MM.1S (cell line): ENCODE data around the gene ARHGAP8.

Experiments used
- EZH2 ChIP-seq: fragments of 300-600 bp; sonication (generic); optimal IDR thresholded peaks from 2 replicates; pipeline ENCODE3; 2017; ENCODE audit warnings: low read depth, mild to moderate bottlenecking, antibody characterized with exemption, low read length, mixed read lengths
- TF ChIP-seq, protein P1 (sequence below): fragments of 300-600 bp; sonication (generic); IDR thresholded peaks from 2 replicates; pipeline ENCODE4 v1.5.1; 2016; ENCODE audit warnings: antibody characterized with exemption, low read length, mixed read lengths

DNA sequence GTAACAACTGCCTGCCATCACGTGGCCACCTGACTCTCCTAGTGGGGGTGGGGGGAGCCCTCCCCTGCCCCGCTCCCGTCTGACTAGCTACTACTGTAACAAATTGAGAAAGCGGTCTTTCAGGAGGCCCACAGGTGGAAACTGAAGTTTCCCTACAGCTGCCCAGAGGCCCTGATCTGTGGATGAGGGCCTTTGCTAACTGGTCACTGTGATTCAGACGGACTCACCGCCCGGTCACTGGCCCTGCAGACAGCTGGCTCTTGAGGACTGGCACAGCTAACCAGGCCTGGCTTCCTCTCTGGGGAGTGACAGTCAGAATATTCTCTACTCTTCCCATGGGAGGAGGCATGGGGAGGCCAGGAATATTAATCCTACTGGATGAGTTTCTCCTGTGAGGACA, 116.8 kb downstream of the ARHGAP8 start:
- TF ChIP-seq, protein P1, sequence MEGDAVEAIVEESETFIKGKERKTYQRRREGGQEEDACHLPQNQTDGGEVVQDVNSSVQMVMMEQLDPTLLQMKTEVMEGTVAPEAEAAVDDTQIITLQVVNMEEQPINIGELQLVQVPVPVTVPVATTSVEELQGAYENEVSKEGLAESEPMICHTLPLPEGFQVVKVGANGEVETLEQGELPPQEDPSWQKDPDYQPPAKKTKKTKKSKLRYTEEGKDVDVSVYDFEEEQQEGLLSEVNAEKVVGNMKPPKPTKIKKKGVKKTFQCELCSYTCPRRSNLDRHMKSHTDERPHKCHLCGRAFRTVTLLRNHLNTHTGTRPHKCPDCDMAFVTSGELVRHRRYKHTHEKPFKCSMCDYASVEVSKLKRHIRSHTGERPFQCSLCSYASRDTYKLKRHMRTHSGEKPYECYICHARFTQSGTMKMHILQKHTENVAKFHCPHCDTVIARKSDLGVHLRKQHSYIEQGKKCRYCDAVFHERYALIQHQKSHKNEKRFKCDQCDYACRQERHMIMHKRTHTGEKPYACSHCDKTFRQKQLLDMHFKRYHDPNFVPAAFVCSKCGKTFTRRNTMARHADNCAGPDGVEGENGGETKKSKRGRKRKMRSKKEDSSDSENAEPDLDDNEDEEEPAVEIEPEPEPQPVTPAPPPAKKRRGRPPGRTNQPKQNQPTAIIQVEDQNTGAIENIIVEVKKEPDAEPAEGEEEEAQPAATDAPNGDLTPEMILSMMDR, result no peak
- no peak for TF ChIP-seq EZH2
